ENCODE results near the gene NPDC1.

NPDC1 gene, protein sequence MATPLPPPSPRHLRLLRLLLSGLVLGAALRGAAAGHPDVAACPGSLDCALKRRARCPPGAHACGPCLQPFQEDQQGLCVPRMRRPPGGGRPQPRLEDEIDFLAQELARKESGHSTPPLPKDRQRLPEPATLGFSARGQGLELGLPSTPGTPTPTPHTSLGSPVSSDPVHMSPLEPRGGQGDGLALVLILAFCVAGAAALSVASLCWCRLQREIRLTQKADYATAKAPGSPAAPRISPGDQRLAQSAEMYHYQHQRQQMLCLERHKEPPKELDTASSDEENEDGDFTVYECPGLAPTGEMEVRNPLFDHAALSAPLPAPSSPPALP

DNA sequence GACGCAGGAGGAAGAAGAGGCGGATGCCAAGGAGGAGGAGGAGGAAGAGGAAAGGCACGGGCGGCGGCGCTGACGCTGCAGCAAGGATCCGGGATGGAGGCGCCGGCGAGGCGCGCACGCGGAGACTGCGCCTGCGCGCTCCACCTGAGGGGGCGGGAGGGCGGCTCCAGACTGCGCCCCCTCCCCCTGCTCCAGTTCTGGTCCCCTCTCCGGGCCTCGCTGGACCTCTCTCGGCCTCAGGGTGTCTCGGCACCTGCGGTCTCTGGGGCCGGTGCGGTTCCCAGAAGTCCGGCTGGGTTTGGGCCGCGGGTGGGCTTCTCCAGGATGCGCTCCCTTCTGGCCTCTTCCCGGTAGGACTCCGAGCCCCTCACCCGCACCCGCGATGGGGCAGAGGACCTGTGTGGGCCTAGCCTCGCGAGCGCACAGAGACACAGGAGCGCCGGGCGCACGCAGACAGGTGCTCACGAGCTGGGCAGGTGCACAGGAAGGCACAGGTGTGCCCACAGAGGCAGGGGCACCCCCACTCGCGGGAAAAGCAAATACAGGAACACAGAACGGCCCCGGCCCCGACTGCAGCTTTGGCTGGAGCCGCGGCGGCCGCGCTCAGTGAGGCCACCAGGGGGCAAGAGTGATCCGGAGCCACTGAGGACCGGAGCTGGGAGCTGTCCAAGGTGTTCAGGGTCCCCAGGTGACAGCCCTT, at the start of gene NPDC1:
Gene NPDC1, minus strand, starts transcription at position 90 of the 700 bp plus-strand sequence. CDS start 188 bp downstream, outside the sequence.
- no peak for DNase-seq (ENCODE audit: low read depth in 2 of 2)

DNA sequence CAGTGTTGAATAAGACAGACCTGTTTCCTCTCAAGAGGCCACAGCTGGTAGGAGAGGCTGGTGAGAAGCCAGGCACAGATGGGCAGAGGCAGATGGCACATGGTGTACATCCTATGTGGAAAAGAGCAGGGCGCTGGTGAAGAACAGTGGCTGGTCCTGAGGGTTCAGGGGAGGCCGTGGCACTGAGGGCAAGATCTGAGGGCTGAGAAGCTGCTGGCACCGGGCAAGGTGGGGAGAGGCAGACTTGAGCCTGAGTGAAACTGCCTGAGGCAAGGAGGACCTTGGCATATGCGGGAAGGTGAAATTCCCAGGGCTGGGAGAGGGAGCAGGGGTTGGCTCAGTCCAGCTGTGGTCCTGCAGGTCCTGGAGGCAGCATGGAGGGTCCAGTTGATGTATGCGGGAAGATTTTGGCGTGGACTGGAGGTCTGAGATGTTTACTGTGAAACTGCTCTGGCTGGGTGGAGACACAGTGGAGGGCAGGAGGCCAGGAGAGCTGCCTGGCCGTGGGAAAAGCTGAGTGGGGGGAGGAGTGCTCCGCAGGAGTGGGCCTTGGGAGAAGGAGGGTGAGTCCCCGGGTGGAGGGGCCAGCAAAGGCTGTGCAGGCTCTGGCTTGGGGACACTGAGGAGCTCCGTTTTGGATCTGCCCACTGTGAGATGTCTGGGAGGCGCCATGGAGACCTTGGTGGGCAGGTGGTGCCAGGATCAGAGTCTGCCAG, 43.4 kb upstream of the NPDC1 start:
- DNase-seq (ENCODE audit: low read depth in 2 of 2): no peak

DNA sequence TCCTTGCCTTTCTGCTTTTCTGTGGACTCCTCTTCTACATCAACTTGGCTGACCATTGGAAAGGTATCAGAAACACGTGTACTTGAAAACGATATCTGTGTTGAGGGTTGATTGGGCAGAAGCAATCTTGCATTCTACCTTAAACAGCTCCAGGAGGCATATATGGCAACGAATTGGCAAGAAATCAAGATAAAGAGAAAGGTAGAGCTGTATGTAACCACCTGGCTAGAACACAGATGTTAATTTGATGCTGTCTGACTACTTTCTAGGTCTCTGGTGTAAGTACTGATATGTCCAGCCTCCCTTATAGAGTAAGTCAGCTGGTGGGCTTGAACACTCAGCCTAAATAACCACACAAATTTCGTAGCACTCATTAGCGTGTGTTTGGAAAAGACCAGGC, 42.1 kb upstream of the NPDC1 start:
- no peak for DNase-seq (ENCODE audit: low read depth in 2 of 2)

DNA sequence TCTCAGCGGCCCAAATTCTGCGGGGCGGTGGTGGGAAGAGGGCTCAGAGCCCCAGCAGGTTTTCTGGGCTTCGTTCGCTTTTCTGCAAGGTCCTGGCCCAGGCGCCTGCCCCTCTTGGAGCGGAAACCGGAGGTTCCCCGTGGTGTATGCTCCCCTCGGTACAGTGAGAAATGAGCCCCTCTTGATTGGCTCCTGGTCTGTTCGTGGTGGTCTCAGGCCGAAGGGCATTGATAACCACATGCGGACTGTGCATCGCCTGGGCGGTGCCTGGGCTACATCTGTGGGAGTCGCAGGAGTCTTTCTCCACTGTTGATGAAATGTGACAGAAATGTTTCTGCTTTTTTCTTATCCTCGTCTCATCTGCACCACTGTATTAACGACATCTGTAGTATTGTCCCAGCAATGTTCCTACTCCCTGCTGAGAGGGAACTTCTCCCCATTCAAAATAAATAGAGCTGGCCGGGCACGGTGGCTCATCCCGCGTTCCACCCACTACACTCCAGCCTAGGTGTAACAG, 41.5 kb upstream of the NPDC1 start:
- no peak for DNase-seq (ENCODE audit: low read depth in 2 of 2)

DNA sequence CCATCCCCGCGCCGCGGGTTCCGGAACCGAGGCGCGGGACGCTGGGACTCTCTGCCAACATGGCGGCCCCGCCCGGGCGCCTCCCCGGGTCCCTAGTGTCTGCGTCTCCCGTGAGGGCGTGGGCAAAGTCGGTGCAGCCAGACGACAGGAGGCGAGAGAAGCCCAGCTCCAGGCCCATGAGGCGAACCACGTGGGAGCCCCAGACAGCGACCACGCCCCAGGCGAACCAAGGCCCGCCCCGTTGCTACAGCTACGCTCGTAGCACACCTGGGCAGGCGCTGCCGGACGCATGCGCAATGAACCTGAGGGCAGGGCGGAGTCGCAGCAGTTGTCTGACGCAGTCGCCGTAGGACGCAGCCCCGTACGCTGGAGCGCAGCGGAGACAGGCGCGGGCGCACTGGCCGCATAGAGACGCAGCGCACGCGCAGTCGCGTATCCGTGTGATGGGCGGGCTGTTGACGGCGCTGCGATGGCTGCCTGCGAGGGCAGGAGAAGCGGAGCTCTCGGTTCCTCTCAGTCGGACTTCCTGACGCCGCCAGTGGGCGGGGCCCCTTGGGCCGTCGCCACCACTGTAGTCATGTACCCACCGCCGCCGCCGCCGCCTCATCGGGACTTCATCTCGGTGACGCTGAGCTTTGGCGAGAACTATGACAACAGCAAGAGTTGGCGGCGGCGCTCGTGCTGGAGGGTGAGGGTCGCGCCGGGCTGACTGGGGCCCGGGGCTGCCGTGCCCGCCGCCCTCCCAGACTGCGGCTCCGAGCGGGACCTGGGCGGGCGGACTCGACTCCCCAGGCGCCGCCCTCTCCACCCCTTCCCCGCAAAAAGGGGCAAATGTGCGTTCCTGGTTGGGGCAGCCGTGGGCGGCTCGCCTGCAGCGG, 40.8 kb upstream of the NPDC1 start, which contains the start of gene MAN1B1:
Gene MAN1B1, plus strand, starts transcription at position 455 of the 878 bp plus-strand sequence. Its CDS starts 15 bp downstream, at position 470.
- peak; percentile 93 to 94 for DNase-seq (ENCODE audit: low read depth in 2 of 2)

DNA sequence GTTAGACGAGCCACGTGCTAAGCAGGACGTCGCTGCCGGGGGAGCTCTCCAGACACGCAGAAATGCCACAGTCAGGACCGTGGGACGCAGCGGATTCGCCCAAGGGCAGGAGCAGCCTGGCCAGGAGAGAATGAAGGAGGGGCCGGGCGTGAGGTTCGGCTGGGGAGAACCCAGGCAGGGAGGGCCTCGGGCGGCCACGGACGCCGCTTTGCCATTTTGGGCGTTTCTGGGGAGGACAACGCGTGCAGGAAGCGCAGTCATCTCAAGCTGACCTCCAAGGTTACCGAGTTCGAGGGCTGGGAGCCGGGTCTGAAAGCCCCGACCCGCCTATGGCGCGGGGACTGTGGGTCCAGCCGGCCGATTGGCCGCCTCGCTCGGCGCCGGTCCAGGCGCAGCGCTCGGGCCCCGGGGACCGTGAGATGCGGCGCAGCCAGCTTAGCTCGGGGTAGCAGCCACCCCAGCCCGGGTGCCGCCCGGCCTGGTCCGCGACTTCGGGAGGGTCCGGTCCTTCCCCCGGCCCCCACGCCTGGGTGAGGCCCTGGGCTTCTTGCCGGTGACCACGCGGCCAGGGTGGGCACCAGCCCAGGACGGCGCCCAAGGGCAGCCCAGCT, 40.0 kb upstream of the NPDC1 start:
- no peak for DNase-seq (ENCODE audit: low read depth in 2 of 2)

DNA sequence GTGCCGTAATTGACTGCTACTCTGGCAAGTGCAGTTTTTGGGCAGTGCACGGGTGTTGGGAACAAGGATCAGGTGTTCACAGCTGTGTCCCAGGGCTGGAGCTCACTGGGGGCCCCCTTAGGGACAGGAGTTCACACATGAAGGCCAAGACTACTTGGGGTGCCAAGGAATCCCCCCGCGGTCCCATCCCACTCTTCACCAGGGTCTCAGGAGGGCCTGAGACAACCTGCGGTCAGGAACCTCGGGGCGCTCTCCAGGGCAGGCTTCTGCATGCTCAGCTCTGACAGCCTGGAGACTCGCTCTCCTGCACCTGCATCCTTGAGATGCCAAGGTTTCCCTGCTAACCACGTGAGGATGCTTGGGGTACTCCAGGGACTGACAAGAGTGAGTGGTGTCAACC, 38.5 kb upstream of the NPDC1 start:
- no peak for DNase-seq (ENCODE audit: low read depth in 2 of 2)

DNA sequence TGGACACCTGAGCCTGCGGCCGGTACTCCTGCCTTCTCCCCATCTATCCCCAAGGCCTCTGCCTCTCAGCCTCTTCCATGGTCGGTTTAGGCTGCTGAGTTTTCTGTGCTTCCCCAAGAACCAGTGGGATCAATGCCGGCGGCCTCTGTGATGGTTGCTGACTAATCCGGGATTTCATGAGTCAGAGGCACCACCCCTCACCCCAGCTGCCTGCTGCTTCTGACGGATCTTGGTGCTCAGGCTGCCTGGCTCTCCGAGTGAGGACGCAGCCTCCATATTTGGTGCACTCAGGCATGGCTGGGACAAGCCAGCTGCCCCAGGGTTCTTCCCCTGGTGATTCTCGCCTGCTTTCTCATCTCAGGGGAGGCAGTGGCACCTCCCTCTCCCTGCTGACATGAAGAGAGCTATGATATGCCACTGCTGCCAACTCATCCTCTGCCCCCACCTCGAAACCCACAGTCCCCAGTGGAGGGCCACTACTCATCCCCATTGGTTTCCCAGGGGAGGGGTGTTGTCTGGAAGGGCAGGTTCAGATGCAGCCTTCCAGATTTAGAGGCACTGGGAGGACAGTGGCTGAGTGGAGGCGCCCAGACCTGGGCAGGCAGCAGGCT, 37.5 kb upstream of the NPDC1 start:
- DNase-seq (ENCODE audit: low read depth in 2 of 2): peak; percentile 88 to 89

DNA sequence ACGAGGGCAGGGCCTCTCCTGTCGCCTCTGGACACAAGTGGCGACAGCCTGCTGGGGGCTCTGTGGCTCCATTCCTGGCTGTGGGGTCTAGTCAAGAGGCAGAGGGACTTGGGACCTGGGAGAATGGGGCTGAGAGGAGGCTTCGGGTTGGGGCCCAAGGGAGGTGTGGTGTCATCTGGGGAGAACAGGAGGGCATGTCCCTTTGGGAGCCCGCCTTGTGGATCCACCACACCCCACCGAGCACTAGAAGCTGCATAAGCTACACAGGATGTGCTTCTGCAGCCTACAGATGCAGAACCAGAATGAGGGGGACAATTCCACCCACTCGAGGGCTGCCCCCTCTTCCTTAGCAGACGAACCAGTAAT, 36.9 kb upstream of the NPDC1 start:
- no peak for DNase-seq (ENCODE audit: low read depth in 2 of 2)

DNA sequence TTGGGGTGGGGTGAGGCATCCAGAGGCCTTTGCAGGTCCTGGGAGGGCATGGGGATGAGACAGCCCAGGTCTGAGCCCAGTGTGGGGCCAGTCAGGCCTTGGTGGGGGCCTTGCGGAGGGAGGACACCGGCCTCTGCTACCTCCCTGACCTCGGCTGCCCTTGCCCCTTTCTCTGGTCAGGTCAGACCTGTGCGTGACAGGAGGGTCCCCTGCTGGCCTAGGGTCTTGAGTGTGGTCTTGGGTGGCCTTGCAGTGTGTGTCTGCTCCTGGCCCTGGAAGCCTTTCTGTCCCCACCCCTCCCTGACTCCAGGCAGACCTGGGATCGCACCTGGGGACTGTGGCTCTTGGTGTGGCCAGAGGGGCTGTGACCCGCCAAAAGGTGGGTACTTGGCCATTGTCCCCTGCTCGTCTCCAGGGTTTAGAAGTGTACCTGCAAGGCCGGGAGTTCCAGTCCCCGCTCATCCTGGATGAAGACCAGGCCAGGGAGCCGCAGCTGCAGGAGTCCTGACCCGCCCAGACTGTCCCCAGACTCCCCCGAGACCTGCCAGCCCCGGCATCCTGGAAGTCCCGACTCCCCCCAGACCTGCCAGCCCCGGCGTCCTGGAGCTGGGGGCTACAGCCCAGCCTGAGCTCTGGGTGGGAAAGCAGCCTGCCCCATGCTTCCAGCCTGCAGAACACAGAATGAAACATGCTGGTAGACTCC, 36.4 kb upstream of the NPDC1 start:
- no peak for DNase-seq (ENCODE audit: low read depth in 2 of 2)

DNA sequence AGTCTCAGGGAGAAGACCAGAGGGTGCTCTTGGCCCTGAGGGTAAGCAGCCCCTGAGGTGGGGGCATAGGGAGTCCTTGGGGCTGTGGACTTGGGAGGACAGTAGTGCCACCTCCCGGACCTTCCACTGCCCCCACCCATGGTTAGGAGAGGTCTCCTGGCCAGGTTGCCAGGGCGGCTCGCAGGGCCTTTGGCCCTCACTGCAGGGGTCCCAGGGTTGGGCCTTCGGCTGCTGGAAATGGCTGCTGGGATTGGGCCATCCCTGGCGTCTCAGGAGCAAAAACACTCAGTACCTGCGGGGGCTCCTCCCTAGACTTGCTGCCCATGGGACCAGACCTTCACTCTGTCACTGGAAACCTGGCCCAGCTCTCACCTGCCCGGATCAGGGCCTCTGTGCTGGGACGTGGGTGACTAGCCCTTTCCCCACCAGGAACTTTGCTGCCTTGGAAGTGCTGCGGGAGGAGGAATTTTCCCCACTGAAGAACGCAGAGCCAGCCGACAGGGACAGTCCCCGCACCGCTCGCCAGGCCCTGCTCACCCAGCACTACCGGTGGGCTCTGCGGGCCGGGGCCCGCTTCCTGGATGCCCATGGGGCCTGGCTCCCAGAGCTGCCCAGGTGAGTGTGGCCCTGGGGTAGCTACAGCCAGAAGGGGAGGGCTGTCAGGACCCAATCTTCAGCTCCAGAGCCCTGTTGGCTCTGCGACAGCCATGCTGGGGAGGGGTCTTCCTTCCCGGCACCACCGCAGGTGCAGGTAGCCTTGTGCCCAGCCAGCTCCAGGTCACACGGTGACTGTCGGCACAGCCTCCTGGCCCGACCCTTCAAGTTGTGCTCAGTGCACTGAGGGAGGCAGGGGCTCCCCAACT, 34.5 kb upstream of the NPDC1 start:
- DNase-seq (ENCODE audit: low read depth in 2 of 2): no peak

DNA sequence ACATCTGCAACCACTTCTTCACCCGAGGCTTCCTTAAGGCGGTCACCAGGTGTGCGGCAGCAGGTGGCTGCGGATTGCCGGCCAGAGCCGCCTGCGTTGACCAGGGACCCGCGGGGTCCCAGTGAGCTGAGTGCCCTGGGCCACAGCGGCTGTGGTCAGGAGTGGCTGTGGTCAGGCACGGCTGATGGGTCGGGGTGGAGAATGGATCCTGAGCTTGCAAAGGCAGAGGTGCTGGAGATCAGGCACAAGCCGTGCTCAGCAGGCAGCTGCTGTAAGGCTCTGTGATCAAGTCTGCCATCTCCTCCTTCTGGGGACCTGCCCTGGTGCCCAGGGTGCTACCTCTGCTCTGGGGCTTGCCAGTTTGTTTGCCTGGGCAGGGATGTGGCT, 33.4 kb upstream of the NPDC1 start:
- no peak for DNase-seq (ENCODE audit: low read depth in 2 of 2)

DNA sequence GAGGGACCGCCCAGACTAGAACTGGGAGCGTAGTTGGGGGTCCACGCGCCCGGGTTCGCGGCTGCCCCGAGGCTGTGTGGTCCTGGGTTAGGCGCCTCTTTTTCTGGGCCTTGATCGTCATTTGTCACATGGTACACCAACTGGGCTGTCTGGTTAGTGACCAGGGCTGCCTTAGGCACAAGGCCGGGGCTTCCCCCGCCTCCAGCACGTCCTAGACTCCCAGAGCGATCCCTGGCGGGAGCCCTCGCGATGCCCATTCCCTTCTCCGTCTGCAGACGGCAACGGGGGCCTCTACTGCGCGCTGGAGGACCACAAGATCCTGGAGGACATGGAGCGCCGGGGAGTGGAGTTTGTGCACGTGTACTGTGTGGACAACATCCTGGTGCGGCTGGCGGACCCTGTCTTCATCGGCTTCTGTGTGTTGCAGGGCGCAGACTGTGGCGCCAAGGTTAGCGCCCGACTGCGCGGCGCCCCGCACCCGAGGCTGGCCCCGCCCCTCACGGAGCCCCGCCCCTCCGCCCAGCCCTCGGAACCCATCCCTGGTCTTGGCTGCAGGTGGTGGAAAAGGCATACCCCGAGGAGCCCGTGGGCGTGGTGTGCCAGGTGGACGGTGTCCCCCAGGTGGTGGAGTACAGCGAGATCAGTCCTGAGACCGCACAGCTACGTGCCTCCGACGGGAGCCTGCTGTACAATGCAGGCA, 32.9 kb upstream of the NPDC1 start:
- DNase-seq (ENCODE audit: low read depth in 2 of 2): no peak

DNA sequence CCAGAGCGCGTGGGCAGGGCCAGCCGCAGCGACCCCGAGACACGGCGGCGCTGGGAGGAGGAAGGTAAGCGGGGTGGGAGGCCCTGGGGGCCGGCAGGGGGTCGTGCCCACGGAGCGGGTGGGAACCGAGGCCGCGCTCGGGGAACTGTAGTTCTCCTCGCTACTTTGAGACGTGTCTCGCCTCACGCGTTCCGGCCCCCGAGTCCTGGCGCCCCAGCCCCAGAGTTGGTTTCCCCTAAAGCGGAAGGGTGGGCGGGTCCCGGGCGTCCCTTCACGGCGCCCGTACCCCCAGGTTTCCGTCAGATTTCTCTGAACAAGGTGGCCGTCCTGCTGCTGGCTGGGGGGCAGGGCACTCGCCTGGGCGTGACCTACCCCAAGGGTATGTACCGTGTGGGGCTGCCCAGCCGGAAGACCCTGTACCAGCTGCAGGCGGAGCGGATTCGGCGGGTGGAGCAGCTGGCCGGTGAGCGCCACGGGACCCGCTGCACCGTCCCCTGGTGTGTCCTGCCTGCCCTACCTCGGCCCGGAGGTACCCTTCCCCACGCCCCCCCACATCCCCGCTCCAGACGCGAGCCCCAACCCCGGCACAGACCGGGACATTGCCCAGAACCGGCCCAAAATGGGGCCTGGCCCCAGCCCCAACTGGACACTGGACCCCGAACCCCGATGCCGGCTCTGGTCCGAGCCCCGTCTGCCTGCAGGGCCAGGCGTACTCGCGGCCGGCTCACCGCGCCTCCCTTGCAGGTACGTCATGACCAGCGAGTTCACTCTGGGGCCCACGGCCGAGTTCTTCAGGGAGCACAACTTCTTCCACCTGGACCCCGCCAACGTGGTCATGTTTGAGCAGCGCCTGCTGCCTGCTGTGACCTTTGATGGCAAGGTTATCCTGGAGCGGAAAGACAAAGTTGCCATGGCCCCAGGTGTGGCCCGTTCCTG, 32.0 kb upstream of the NPDC1 start:
- no peak for DNase-seq (ENCODE audit: low read depth in 2 of 2)

DNA sequence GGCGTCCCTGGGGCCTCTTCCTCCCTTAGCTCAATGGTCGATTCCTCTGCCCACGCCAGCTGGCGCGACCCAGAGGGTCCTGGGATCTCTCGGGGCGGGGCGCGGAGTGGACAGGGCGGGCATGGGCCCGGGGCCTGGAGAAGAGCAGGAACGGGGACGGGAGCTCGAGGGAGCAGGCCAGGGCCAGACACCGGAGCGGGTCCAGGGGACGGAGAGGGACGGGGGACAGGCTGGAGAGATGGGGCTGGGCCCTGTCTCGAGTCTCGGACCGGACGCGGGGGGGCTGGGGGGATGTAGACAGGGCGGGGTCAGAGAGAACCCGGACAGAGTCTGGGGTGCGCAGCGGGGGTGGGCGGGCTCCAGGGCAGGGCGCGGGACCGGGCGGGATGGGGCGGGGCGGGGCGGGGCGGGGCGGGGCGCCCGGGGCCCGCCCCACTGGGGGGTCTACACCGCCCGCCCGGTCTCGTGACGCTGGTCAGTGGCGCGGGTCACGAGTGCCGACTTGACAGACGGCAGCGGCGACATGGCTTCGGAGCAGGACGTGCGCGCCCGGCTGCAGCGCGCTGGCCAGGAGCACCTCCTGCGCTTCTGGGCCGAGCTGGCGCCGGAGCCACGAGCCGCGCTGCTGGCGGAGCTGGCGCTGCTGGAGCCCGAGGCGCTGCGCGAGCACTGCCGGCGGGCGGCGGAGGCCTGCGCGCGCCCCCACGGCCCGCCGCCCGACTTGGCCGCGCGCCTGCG, 31.2 kb upstream of the NPDC1 start, which contains the start of gene UAP1L1:
Gene UAP1L1, plus strand, starts transcription at position 508 of the 738 bp plus-strand sequence. Its CDS starts 16 bp downstream, at position 524.
- DNase-seq (ENCODE audit: low read depth in 2 of 2): no peak

DNA sequence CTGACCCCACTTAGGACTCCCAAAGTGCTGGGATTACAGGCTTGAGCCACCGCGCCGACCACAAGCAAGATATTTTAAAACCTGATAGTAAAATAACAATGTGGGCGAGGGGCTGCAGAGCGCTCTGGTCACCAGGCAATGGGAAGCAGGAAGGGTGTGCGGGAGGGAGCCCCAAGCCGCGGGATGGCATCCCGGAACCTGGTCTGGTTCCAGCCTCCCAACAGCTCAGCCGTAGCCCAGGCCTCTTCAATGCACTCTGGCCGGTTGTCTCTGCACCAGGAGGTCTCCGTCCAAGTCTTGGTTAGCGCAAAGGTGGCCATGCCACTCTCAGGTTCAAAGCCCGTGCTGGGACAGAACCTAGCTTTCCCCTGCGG, 30.6 kb upstream of the NPDC1 start:
- DNase-seq (ENCODE audit: low read depth in 2 of 2): no peak
